Measurements from ENCODE around the gene PAX5.

- TF ChIP-seq YY1 (IDR thresholded peaks at IDR 0.05; ENCODE audit: insufficient read depth, insufficient read length) = no peak
- TF ChIP-seq SUZ12 (IDR thresholded peaks at IDR 0.05; ENCODE audit: extremely low read depth, insufficient read depth, insufficient read length) = no peak
- TF ChIP-seq ZNF274 (IDR thresholded peaks at IDR 0.05; ENCODE audit: low read depth, low read length) = no peak
Measured at GRCh38 chr9:36938617-36939016, 95.5 kb downstream of the PAX5 start.

Measured in NT2/D1 (cell line).